ENCODE data around the gene CEACAM3.

The CEACAM3 gene

DNA sequence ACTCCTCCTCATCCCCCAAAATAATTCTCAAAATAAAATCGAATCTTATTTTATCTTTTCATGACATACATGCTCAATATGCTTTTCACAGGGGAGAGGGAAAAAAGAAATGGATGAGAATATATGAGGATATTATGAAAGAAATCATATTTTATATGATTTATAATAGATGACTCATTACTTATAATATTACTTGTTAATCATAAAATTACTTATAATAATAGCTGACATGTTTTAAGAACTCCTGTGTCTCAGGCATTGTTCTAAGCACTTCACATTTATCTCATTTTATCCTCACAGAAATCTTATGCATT is 3.0 kb upstream of the CEACAM3 start:
- no peak for DNase-seq

GRCh38 chr19:41795031-41795461 is 1.3 kb upstream of the CEACAM3 start:
- peak; percentile 55 for DNase-seq

GRCh38 chr19:41796901-41797300 is 514 bp downstream of the CEACAM3 start:
- DNase-seq, result no peak

DNA sequence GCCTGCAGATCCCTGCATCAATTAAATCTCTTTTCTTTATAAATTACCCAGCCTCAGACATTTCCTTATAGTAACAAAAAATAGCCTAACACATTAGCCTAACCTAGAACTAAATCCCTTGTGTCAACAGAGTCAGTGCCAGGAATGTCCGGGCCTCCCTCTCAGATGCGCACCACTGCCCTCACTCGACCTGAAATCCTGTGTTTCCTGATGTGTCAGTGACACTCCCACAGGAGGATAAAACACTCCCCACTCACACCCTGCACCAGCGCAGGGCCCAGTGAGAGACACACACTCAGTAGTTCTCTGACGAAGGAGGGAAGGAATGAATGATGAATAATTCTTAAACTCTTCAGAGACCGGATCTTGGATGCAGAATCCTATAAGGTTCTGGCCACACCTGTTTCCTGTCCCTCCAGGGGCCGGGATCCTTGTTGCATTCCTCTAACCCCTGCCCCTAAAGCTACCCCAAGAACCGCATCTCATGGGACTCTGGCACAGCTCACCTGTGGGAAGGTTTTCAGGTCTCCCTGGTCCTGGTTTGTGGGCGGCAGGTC is 3.1 kb downstream of the CEACAM3 start:
- DNase-seq, result peak; percentile 67

DNA sequence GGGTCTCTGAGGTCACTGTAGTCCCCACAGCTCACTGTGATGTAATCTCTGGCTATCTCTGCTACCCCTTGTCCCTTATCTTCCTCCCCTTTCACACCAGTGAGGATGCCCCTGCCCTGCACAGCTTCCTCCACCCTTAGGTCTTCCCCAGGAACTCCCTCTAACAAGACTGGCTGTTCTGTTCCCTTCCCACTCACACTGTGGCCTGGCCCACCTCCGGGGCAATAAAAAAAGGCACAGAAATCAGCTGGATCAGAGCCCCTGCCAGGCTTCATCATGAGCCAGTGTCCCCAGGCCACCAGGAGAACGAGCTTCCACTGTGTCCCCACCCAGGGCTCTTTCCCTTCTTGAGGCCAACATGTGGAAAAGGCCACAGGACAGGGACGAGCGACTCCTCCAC is 4.6 kb downstream of the CEACAM3 start:
- no peak for DNase-seq

DNA sequence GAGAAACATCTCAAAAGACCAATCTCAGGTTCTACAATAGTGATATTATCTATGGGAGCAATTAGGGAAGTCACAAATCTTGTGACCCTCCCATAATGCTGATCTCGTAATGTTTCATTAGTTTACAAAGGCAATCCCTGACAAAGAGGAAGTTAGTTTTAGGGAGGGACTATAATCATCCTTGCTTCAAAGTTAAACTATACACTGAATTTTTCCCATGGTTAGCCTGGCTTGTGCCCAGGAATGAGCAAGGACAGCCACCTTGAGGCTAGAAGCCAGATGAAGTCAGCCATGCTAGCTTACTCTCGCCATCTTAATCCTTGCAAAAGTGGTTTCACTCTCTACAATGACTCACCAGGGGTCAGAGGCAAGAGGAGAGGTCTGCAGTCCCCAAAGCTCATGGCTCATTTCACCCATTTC is 5.4 kb downstream of the CEACAM3 start:
- no peak for DNase-seq

GRCh38 chr19:41802770-41803169 is 6.4 kb downstream of the CEACAM3 start:
- no peak for DNase-seq

DNA sequence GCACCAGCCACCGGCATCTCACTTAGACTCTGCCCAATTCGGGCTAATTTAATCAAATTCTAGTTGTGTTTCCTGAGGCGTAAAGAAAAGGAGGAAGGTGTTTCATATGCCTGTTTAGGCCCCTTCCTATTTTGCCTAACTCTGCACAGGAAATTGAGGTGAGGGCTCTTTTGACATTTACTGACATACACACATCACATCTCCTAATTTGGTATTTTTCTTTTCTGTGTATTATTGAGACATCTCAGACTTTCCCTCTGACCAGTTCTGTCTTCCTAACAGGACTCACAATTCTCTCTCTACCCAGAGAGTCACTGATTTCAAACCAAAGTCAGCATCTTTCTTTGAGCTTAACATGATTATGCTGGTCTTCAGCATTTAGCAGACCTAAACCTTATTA is 7.9 kb downstream of the CEACAM3 start:
- no peak for DNase-seq

DNA sequence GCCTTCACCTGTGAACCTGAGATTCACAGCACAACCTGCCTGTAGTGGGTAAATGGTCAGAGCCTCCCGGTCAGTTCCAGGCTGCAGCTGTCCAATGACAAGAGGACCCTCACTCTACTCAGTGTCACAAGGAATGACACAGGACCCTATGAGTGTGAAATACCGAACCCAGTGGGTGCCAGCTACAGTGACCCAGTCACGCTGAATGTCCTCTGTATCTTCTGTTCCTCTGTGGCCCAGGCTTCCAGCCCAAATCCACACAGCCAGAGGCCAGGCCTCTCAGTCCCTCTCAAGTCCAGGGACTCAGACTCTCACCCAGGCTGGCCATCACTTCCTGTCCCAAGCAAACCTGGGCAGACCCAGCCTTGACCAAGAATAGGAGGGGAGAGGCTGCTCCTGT is 10.8 kb downstream of the CEACAM3 start:
- no peak for DNase-seq

DNA sequence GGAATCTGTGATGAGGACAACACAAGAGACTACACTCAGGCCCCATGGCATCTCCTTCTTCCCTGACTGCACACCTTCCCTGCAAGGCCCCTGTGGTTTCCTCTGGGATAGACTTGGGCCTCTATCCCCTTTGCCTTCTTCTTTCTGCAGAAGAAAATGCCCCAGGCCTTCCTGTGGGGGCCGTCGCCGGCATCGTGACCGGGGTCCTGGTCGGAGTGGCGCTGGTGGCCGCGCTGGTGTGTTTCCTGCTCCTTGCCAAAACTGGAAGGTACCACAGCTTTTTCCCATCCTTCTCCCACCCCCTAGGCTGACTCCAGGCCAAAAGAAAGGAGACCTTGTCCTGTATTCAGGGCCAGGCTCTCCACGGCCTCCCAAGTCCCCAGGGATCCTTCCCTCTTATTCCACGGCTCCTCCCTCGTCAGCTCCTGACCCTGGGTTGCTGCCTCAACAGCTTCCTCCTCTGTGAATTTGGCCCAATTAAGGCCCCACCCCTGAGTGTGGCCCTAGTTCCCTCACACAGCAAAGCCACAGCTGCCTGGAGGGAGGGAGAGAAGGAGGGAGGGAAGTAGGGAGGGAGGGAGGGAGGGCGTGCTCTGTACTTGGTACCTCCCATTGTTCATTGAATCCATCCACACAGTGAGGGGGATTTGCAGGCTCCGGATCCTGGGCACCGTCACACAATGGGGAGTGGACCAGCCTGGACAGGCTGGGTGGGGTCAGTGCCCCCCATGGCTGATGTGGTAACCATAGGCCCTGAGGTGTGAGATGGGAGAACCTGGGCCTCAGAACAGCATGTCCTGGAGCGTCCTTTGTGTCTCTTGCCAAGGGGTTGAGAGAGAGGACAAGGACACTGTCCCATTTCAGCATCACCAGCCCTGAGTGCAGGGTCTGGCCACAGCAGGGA is 12.5 kb downstream of the CEACAM3 start:
- no peak for DNase-seq

DNA sequence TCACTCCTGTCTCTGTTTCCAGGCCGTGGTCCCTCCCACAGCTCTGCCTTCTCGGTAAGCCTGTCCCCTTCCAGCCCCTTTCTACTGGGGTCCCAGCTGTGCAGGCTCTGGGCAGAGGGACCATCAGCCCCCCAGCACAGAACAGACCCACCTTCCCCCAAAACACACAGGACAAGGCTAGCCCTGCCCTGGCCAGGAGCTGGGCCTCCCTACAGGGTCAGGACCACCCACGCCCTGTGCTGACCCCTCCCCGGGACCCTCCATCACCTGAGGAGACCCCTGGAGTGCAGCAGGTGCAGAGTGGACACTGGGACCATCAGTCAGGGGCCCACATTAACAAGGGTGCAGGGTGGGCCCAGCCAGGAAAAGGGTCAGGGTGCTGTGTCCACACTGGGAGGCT is 13.9 kb downstream of the CEACAM3 start:
- no peak for DNase-seq

DNA sequence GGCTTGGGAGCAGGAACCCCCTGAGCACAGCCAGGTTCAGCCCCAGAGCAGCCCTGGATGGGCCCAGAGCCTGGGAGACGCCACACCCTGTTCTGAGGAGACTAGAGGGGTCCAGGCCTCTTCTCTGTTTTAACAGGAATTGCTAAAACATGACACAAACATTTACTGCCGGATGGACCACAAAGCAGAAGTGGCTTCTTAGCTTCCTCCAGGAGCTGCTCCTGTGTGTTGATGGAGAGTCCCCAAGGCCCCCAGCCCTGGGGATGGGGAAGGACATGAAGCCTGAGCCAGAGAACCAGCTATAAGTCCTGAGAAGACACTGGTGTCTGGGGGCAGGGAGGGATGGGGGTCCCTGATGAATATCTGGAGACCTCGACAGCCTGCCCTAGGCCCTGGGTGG is 14.6 kb downstream of the CEACAM3 start:
- no peak for DNase-seq

DNA sequence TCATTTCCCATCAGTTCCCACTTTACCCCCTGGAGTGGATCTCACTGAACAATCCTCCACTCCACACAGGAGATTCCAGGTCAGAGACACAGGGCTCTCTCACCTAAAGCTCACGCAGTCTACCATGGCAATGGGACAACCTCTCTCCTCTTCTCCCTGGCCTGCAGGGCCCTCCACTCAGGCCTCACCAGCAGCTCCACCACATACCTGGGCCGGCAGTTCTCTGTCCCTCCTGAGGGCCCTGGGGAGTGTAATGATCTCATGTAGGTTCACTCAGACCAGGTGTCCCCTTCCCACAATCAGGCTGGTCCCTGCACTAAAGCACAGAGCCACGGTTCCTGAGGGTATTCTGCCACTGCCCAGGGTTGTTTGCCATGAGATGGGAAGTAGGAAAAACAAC is 15.6 kb downstream of the CEACAM3 start:
- no peak for DNase-seq

DNA sequence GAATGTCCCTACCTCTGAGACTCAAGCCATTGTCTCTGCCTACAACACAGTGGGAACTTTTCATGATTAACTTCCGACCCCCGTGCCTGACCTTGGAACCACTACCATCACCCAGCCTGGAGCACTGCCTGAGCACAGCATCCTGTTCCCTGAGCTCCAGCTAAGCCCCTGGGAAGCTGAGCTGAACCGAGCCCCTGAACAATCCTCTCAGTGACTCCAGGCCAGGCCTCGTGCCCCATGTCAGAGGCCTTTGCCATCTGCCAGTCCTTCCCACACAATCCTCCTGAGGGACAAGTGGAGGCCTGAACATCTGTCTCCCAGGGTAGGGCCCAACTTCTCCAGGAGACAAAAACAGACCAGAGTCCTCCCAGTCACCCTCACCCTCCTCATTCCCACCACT is 17.5 kb downstream of the CEACAM3 start:
- no peak for DNase-seq

DNA sequence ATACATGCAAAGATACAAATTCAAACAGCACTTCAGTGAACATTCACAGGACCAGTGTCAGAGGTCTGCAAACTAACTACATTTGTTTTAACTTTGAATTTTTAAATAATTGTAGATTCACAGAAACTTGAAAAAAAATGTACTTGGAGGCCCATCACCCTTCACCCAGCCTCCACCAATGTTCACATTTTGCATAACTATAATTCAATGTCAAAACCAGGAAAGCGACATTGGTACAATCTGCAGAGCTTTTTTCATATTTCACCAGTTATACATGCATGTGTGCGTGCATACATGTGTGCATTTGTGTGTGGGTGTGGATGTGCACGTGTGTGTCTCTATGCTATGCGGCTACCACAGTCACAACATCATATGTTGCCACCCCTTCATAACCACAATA is 18.9 kb downstream of the CEACAM3 start:
- no peak for DNase-seq

GRCh38 chr19:41816761-41817160 is 20.4 kb downstream of the CEACAM3 start:
- no peak for DNase-seq

DNA sequence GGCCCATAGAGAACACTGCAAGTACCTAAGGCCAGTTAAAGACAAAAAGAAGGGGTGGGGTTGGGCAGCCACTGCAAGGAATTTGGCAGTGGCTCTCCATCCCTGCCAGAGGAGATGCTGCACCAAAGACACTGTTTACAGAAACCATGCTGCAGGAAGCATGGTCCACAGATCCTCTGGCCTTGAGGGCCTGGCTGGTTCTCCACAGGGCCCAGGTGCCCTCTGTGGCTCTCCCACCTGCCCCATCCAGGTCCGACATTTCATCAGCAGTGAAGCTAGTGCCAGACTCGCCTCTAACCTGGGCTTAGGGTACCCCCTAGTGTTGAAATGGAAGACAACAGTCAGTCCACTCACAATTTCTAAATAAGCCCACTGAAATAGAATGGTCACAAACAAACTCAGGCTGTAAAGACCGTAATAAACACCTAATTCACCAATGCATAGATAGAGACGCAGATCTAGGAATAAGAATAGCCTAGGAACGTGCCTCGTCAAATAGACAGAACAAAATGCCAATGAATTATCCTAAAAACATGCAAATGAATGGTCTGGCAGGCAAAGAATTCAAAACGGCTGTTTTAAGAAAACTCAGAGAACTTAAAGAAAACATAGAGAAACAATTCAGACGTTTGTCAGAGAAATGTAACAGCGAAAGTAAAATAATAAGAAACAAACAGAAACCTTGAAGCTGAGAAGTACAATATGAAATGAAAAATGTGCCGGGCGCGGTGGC is 24.8 kb downstream of the CEACAM3 start:
- peak; percentile 87 for DNase-seq

- DNase-seq, result no peak
Observed at GRCh38 chr19:41837981-41838708, 41.8 kb downstream of the CEACAM3 start.

DNA sequence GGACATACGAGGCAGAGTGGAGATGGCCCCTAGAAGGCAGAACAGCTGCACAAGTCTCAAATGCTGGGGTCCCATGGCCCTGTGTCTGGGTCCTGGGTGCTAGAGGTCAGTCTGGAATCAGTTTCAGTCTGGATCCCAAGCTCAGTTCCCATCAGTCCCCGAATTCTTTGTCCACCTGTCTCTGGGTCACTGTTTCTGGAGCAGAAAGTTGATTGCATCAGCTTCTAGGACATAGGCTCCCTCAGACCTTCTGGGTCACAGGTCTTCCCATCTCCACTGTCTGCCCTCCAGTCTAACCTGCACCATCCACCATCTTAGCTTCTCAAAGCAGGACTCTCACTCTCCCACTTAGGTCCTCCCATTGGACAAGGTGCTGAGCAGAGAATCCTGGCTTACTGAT is 42.8 kb downstream of the CEACAM3 start:
- no peak for DNase-seq

DNA sequence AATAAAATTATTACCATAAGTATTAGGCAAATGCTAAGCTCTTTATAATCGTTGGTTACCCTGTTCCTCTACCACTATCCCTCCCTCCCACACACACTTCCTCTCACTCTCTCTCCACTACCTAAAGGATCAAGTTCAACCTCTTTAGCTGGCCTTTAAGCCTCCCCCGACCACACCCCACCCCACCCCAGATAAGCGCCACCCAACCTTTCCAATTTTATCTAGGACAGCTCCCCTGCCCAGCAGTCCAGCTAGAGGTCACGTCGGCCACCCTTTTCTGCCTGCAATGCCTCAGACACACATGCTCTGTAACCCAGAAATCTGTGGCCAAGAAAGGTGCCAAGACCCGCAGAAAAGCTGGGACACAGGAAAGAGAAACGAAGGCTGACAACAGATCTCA is 47.0 kb downstream of the CEACAM3 start:
- no peak for DNase-seq

GRCh38 chr19:41844601-41845000 is 48.2 kb downstream of the CEACAM3 start, which contains the start of gene LYPD4:
TSS of gene LYPD4 (minus strand) at chr19:41844683. CDS start at chr19:41839285, 5,398 bp downstream.
- DNase-seq, result no peak

- DNase-seq, result no peak
Observed at GRCh38 chr19:41845001-41845050, 48.4 kb downstream of the CEACAM3 start, which contains the start of gene DMRTC2. TSS of gene DMRTC2 (plus strand) at chr19:41845042. CDS start at chr19:41847429, 2,387 bp downstream.

- DNase-seq, result no peak
Observed at GRCh38 chr19:41845051-41845590, 48.7 kb downstream of the CEACAM3 start.
